Measurements from ENCODE around the gene SLC25A41. TPM values are rescaled to one million over a fixed set of nuclear protein-coding genes. Genes with fewer than 3 reads are reported as not detected.

The SLC25A41 gene
- total RNA-seq, 4 donors from 2014 or later: not detected

DNA sequence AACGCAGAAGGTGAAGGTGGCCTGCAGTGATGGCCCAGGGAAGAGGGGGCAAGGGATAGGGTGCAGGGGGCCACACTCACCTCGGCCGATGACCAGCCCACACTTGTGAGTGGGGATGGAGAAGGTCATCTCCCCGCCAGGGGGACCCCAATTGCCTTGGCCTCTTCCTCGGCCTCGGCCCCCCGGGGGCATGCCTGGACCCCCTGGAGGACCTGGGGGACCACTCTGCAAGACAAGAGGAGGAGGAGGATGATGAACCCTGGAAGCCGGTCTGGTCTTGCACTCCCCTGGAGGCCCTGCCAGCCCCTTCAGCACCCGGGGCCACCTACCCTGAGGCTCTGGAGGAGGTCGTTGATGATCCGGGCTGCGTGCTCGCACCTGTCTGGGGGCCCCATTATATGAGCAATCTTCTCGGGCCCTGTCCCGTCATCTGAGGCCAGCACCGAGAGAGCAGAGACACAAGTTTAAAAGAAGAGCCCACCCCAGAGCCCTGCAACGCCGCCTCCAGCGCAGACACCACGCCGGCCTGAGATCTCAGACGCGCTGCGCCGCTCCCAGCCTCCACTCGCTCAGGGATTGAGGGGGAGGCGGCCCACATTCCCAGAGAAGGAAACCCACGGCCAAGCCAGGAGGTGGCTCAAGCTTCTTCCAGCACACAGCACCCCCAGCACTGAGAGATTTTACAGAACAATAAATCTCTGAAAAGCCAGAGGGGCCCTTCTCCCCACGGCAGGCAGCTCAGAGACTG lies 16.7 kb downstream of the SLC25A41 start:
- TF ChIP-seq, protein P1, sequence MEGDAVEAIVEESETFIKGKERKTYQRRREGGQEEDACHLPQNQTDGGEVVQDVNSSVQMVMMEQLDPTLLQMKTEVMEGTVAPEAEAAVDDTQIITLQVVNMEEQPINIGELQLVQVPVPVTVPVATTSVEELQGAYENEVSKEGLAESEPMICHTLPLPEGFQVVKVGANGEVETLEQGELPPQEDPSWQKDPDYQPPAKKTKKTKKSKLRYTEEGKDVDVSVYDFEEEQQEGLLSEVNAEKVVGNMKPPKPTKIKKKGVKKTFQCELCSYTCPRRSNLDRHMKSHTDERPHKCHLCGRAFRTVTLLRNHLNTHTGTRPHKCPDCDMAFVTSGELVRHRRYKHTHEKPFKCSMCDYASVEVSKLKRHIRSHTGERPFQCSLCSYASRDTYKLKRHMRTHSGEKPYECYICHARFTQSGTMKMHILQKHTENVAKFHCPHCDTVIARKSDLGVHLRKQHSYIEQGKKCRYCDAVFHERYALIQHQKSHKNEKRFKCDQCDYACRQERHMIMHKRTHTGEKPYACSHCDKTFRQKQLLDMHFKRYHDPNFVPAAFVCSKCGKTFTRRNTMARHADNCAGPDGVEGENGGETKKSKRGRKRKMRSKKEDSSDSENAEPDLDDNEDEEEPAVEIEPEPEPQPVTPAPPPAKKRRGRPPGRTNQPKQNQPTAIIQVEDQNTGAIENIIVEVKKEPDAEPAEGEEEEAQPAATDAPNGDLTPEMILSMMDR (IDR thresholded peaks at IDR 0.05; ENCODE audit: low read depth): no peak

DNA sequence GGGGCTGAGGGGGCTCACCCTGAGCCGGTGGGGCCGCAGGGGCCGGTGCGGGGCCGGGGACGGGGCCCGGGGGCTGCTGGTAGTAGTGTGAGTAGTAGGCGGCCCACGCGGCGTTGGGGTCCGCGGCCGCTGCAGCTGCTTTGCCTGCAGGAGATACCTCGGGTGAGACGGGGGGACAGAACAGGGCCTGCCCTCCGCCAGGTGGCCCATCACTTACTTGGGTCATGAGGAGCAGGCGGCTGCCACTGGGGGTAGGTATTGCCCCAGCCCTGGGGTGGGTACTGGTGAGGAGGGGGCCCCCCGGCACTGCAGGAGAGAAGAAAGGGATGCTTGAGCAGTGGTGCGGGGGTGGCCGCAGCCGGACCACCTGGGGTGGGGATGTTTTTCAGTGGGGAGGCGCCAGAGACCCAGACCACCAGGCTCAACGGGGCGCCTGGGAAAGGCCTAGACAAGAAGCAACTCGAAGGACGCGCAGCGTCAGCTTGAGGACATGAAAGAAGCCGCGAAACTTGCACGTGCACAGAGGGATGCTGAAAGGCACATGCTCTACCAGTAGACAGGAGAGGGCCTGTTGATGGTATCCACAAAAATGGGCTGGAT lies 17.9 kb downstream of the SLC25A41 start:
- TF ChIP-seq, protein P1 (IDR thresholded peaks at IDR 0.05; ENCODE audit: low read depth): no peak

DNA sequence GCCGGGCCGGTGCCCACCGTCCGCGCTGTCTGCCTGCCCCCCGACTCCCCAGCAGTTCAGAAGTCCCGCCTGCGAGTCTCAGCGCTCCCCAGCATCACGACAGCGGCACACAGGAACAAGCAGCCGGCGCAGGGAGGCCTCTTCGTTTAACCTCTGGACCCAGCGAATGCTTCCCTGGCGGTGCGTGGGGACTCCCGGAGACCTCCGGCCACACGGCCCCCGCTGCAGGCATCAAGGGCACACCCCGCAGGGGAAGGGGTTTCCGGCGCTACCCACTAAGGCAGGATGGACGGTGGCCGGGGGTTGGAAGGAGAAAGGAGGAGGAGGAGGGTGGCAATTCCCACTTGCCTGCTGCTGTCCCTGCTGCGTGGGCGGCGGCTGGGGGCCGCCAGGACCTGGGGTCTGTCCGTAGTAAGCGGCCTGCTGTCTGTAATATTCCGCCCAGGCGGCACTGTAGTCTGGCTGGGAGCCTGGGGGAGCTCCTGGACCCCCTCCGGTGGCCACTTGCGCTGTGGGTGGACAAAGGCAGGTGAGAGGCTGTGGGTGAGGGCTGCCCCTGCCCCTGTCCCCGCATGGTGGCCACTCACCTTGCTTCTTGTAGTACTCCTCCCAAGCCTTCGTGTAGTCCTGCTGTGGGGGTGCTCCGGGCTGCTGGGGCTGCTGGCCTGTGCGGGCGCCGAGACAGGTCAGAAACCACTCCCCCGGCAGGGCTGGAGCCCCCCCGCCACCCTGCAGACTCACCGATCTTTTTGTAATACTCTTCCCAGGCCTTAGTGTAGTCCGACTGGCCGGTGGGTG lies 18.6 kb downstream of the SLC25A41 start:
- TF ChIP-seq, protein P1 (IDR thresholded peaks at IDR 0.05; ENCODE audit: low read depth): no peak

DNA sequence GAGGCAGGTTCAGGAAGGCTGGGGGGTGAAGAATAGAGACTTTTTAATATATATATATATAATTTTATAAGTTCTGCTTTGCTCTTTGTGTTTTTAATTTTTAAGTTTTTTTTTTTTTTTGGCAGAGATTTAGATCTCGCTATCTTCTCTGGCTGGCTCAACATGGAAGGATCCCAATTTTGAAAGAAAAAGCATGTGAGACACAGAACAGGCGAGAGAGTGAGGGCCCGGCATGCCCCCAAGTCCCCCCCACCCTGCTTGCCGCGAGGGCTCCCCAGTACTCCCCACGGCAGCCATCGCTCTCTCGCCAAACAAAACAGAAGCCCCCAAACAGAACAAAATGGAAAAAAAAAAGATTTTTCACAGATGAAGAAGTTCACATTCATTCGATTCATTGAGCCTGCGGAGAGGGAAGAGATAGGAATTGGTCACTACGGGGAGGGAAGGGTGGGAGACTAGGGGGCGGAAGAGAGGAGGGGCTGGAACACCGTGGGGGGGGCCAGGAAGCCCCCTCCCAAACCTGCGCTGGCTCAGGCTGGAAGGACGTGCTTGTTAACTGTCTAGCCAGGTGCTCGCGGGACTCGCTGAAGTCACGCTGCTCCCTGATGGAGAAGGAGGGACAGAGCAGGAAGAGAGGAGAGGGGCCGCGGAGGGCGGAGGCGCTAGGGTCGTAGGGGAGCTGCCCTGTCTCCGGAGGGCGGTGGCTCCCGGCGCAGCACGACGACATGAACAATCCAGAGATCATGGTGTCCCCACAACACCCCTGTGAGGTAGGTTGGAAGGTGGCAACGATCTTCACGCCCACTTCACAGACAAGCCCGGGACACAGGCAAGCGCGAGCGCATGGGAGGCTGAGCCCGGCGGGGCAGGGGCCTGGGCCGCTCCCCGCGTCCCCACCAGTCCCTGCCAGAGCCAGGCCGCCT lies 19.6 kb downstream of the SLC25A41 start:
- TF ChIP-seq, protein P1 (IDR thresholded peaks at IDR 0.05; ENCODE audit: low read depth): no peak

DNA sequence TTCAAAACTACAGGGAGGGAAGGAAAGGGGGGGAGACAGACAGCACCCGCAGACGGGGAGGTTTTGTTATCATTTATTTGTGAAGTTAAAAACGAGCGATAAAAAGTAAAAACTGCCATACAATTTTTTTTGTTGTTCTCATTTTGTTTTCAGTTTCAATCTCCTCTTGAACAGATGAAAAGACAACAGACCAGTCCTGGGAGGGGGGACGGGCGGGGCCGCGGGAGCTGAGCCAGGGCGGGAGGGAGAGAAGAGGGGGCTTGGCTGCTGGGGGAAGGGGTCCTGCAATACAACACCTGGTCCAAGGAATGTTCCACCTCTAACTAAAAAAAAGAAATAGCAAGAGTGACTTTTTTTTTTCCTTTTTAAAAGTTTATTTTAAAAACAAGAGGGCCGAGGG lies 20.3 kb downstream of the SLC25A41 start:
- TF ChIP-seq, protein P1 (IDR thresholded peaks at IDR 0.05; ENCODE audit: low read depth): no peak

DNA sequence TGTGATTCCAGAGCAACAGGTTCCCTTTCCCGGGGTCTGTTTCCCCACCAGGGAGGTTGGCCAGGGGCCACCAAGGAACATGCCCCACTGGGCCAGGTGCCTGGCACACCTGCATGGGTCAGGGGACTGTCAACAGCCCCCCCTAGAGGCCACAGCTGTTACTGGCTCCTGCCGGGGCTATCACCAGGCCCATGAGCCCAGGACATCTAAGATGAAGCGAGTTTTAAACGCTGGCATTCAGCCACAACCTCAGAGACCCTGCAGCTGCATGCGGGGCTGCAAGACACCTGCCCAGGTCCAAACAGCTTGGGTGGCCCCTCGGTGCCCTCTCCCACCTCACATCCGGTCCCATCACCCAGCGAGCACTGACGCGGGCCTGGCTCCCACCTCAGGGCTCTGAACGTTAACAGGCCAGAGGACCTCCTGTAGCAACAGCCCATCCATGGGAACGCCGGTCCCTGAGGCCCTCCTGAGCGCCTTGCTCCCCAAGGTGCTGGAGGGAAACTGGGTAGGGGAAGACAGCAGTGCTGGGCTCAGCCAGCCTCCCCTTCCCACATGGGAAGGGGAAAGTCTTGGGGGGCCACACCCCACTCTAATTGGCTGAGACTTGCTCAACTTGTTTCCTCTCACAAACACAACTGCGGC lies 21.0 kb downstream of the SLC25A41 start:
- TF ChIP-seq, protein P1 (IDR thresholded peaks at IDR 0.05; ENCODE audit: low read depth): no peak

All from subcutaneous adipose tissue (tissue), 4 donors.